ENCODE data around the gene UGT1A8. TPM values are rescaled to one million over a fixed set of nuclear protein-coding genes. Genes with fewer than 3 reads are reported as not detected.
"Not testable (repeated sequence)": the region's sequence is repeated elsewhere in the genome, so short reads cannot be mapped to it uniquely, and the experiment has no call there.

The UGT1A8 gene
- total and polyA plus RNA-seq, 2 donors (not counting 1 experiment from before 2014, with no cell fraction given), result not detected

DNA sequence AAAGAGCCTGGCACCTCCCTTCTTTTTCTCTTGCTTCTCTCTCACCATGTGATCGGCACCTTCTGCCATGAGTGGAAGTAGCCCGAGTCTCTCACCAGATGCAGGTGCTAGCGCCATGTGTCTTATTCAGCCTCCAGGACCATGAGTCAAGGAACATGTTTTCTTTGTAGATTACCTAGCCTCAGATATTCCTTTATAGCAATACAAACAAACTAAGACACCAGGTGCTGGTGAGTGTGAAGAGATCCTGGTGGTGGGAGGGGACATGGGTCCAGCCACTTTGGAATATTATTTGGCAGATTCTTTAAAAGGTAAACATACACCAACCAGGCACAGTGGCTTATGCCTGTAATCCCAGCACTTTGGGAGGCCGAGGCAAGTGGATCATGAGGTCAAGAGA lies 45.0 kb upstream of the UGT1A8 start:
- H3K9ac ChIP-seq (ENCODE audit: insufficient read depth, low read length), result no peak overlapping the region
- H3K4me3 ChIP-seq (replicated peaks in 1 of 4; ENCODE audit: control extremely low read depth in 1 of 4, insufficient read depth in 1 of 4, low read depth in 3 of 4, low read length in 4 of 4), result no peak overlapping the region
- TF ChIP-seq, protein P1, sequence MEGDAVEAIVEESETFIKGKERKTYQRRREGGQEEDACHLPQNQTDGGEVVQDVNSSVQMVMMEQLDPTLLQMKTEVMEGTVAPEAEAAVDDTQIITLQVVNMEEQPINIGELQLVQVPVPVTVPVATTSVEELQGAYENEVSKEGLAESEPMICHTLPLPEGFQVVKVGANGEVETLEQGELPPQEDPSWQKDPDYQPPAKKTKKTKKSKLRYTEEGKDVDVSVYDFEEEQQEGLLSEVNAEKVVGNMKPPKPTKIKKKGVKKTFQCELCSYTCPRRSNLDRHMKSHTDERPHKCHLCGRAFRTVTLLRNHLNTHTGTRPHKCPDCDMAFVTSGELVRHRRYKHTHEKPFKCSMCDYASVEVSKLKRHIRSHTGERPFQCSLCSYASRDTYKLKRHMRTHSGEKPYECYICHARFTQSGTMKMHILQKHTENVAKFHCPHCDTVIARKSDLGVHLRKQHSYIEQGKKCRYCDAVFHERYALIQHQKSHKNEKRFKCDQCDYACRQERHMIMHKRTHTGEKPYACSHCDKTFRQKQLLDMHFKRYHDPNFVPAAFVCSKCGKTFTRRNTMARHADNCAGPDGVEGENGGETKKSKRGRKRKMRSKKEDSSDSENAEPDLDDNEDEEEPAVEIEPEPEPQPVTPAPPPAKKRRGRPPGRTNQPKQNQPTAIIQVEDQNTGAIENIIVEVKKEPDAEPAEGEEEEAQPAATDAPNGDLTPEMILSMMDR (conservative IDR thresholded peaks at IDR 0.05 in 1 of 2, IDR thresholded peaks at IDR 0.05 in 1 of 2; ENCODE audit: low read depth in 1 of 2, low read length in 2 of 2), result no peak
- TF ChIP-seq EZH2 (IDR thresholded peaks at IDR 0.05; ENCODE audit: low read length, missing control alignments), result no peak
- no peaks in the 10 kb centered on the region for H3K9me3 ChIP-seq (ENCODE audit: control insufficient read depth, insufficient read depth, low read depth, low read length)
- H3K4me2 ChIP-seq (ENCODE audit: extremely low read depth, insufficient read depth, low read length), result no peak overlapping the region
- no peak for DNase-seq (ENCODE audit: low read depth in 2 of 2)
- H3K4me1 ChIP-seq (ENCODE audit: control insufficient read depth, extremely low read depth, insufficient read depth, low read length), result no peaks in the 10 kb centered on the region
- H2AFZ ChIP-seq (ENCODE audit: low read length), result no peak overlapping the region
- H4K20me1 ChIP-seq (ENCODE audit: control insufficient read depth, extremely low read depth, insufficient read depth, low read length), result no peaks in the 10 kb centered on the region
- no peak overlapping the region for H3K27ac ChIP-seq (ENCODE audit: insufficient read depth, low read length)
- no peaks in the 10 kb centered on the region for H3K27me3 ChIP-seq (ENCODE audit: control insufficient read depth, insufficient read depth, low read length)
- H3K79me2 ChIP-seq (ENCODE audit: control insufficient read depth, insufficient read depth, low read length), result no peaks in the 10 kb centered on the region
- no peaks in the 10 kb centered on the region for H3K36me3 ChIP-seq (ENCODE audit: control insufficient read depth, insufficient read depth, low read length)

DNA sequence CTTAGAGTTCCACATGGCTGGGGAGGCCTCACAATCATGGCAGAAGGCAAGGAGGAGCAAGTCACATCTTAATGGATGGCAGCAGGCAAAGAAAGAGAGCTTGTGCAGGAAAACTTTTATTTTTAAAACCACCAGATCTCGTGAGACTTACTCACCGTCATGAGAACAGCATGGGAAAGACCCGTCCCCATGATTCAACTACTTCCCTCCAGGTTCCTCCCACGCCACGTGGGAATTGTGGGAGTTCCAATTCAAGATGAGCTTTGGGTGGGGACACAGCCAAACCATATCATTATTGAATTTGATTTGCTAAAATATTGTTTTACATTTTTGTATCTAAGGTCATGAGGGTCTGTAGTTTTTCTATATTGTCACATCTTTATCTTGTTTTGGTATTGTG lies 40.1 kb upstream of the UGT1A8 start:
- not testable (repeated sequence) for H3K9me3 ChIP-seq (ENCODE audit: control insufficient read depth, insufficient read depth, low read depth, low read length); H2AFZ ChIP-seq (ENCODE audit: low read length); H3K9ac ChIP-seq (ENCODE audit: insufficient read depth, low read length); H3K27me3 ChIP-seq (ENCODE audit: control insufficient read depth, insufficient read depth, low read length); H3K36me3 ChIP-seq (ENCODE audit: control insufficient read depth, insufficient read depth, low read length); H3K4me2 ChIP-seq (ENCODE audit: extremely low read depth, insufficient read depth, low read length); H3K4me3 ChIP-seq (replicated peaks in 1 of 4; ENCODE audit: control extremely low read depth in 1 of 4, insufficient read depth in 1 of 4, low read depth in 3 of 4, low read length in 4 of 4); H3K27ac ChIP-seq (ENCODE audit: insufficient read depth, low read length); H4K20me1 ChIP-seq (ENCODE audit: control insufficient read depth, extremely low read depth, insufficient read depth, low read length); H3K4me1 ChIP-seq (ENCODE audit: control insufficient read depth, extremely low read depth, insufficient read depth, low read length); DNase-seq (ENCODE audit: low read depth in 2 of 2); H3K79me2 ChIP-seq (ENCODE audit: control insufficient read depth, insufficient read depth, low read length)

GRCh38 chr2:233583217-233583965 lies 34.0 kb upstream of the UGT1A8 start:
- not testable (repeated sequence) for H3K36me3 ChIP-seq (ENCODE audit: control insufficient read depth, insufficient read depth, low read length); H4K20me1 ChIP-seq (ENCODE audit: control insufficient read depth, extremely low read depth, insufficient read depth, low read length); H3K9ac ChIP-seq (ENCODE audit: insufficient read depth, low read length); H2AFZ ChIP-seq (ENCODE audit: low read length); H3K79me2 ChIP-seq (ENCODE audit: control insufficient read depth, insufficient read depth, low read length); H3K9me3 ChIP-seq (ENCODE audit: control insufficient read depth, insufficient read depth, low read depth, low read length); H3K27ac ChIP-seq (ENCODE audit: insufficient read depth, low read length); H3K27me3 ChIP-seq (ENCODE audit: control insufficient read depth, insufficient read depth, low read length); H3K4me2 ChIP-seq (ENCODE audit: extremely low read depth, insufficient read depth, low read length); H3K4me3 ChIP-seq (replicated peaks in 1 of 4; ENCODE audit: control extremely low read depth in 1 of 4, insufficient read depth in 1 of 4, low read depth in 3 of 4, low read length in 4 of 4); H3K4me1 ChIP-seq (ENCODE audit: control insufficient read depth, extremely low read depth, insufficient read depth, low read length); DNase-seq (ENCODE audit: low read depth in 2 of 2)

DNA sequence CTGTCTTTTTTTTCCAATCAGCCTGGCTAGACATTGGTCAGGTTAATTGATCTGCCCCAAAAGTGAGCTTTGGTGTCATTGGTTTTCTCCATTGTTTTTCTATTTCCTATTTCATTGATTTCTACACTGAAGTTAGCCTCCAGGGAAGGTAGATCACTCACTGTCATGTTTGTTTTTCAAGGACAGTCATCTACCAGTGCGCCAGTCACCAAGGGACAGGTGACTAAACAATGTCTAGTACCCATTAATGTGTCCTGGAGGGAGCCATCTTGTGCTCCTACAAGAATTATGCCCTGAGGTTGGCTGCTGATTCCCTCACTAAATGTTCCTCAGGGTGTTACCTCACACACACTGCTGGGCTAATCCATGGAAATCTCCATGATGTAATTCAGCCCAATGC lies 33.2 kb upstream of the UGT1A8 start:
- no peak overlapping the region for H3K4me2 ChIP-seq (ENCODE audit: extremely low read depth, insufficient read depth, low read length)
- no peaks in the 10 kb centered on the region for H3K9me3 ChIP-seq (ENCODE audit: control insufficient read depth, insufficient read depth, low read depth, low read length)
- no peaks in the 10 kb centered on the region for H3K27me3 ChIP-seq (ENCODE audit: control insufficient read depth, insufficient read depth, low read length)
- no peaks in the 10 kb centered on the region for H4K20me1 ChIP-seq (ENCODE audit: control insufficient read depth, extremely low read depth, insufficient read depth, low read length)
- no peaks in the 10 kb centered on the region for H3K4me1 ChIP-seq (ENCODE audit: control insufficient read depth, extremely low read depth, insufficient read depth, low read length)
- H3K79me2 ChIP-seq (ENCODE audit: control insufficient read depth, insufficient read depth, low read length), result no peaks in the 10 kb centered on the region
- H2AFZ ChIP-seq (ENCODE audit: low read length), result no peak overlapping the region
- DNase-seq (ENCODE audit: low read depth in 2 of 2), result no peak
- TF ChIP-seq, protein P1 (conservative IDR thresholded peaks at IDR 0.05 in 1 of 2, IDR thresholded peaks at IDR 0.05 in 1 of 2; ENCODE audit: low read depth in 1 of 2, low read length in 2 of 2), result no peak
- H3K9ac ChIP-seq (ENCODE audit: insufficient read depth, low read length), result no peak overlapping the region
- H3K27ac ChIP-seq (ENCODE audit: insufficient read depth, low read length), result no peak overlapping the region
- no peak overlapping the region for H3K4me3 ChIP-seq (replicated peaks in 1 of 4; ENCODE audit: control extremely low read depth in 1 of 4, insufficient read depth in 1 of 4, low read depth in 3 of 4, low read length in 4 of 4)
- H3K36me3 ChIP-seq (ENCODE audit: control insufficient read depth, insufficient read depth, low read length), result no peaks in the 10 kb centered on the region
